Measurements from ENCODE around the gene TASP1.

- TF ChIP-seq CTCF (IDR thresholded peaks at IDR 0.05) (no peak), POLR2A (IDR thresholded peaks at IDR 0.05) (no peak)
Observed at GRCh38 chr20:13661070-13661685, 22.4 kb upstream of the TASP1 start.
